Inferior parietal cortex (tissue), 1 donor: ENCODE results near the gene ZNF532.
"Not testable (repeated sequence)": the region's sequence is repeated elsewhere in the genome, so short reads cannot be mapped to it uniquely, and the experiment has no call there.

Experiments used
- DNase-seq: peaks from one replicate; pipeline ENCODE4 v3.0.0-alpha.2; 2016; ENCODE audit errors: extremely low spot score

ZNF532 gene

GRCh38 chr18:58901783-58902182, 37.1 kb downstream of the ZNF532 start:
- DNase-seq: no peak

GRCh38 chr18:58902961-58903360, 38.3 kb downstream of the ZNF532 start:
- no peak for DNase-seq

DNA sequence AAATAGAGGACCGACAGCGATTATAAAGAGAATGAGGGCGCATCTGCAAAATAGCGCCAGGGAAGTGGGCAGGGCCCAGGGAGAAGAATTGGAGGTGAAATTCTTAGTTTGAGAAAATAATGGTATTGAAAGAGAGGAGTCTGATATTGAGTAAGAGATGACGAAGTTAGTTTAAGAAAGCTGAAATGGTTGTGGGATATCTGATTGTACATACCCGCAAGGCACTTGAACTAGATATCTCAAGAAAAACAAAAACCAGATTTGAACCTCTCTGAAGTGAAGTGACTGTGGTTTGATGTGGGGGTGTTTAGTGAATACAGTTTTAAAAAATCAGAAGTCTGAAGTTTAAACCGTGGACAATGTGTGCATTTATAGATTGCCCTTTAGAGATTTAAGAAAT, 38.9 kb downstream of the ZNF532 start:
- no peak for DNase-seq

GRCh38 chr18:58905777-58906428, 41.2 kb downstream of the ZNF532 start:
- DNase-seq: no peak

GRCh38 chr18:58908006-58908405, 43.3 kb downstream of the ZNF532 start:
- no peak for DNase-seq

- DNase-seq: no peak
Observed at GRCh38 chr18:58909521-58909920, 44.8 kb downstream of the ZNF532 start.

- DNase-seq: no peak
Observed at GRCh38 chr18:58911241-58911640, 46.6 kb downstream of the ZNF532 start.

DNA sequence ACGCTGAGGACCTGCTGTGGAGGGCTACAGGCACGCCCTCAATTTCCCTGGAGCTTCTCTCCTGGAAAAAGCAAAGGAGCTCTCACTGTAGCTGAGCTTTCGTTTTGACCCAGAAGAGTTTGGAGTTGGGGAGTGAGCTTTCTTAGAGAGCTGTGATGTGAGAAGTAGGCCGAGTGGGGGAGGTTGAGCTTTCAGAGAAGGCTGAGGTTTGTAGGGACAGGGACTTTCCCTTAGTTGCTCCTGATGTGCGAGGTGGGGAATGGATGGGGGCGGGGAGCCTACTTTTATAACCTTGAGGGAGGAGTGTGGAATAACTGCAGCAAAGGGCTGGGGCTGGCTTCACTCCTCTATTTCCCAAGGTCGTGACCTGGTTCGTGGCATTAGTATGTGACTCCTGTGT, 47.1 kb downstream of the ZNF532 start:
- DNase-seq: no peak

DNA sequence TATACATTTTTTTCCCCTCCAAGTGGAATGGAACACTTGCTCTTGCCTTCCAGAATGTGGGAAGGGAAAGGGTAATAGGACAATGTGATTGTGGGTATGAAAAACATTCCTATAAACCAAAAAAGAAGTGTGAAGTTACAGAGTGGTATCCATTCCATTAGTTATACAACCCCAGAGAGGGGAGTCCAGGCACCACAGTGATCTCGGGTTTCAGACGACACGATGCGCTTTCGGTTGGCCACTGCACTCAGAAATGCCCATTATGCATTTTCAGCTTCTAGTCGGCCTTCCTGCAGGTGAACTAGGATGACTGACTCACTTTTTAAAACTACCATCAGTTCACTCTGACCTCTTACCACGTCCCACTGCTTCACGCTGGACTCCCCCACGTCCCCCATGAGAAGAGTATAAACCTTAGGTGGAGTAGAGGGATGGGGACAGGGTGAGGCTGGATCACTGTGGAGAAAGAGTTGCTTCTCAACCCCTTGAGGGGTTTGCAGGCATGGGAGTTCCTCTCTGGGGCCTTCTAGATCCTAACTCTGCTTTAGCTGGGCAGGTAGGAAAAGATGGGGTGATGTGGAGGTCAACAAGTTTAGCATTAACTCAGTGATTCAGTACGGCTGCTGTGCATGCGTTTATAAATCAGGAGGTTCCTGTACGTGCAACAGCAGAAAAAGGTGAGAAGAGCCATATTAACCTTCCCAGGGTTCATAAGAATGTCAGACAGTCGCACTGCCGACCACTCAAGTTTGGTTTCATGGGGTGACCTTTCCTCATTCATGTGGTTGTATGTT, 50.5 kb downstream of the ZNF532 start:
- no peak for DNase-seq

- DNase-seq: no peak
Observed at GRCh38 chr18:58915995-58916394, 51.3 kb downstream of the ZNF532 start.

GRCh38 chr18:58919934-58920333, 55.3 kb downstream of the ZNF532 start:
- not testable (repeated sequence) for DNase-seq

- no peak for DNase-seq
Observed at GRCh38 chr18:58922995-58923394, 58.3 kb downstream of the ZNF532 start.

DNA sequence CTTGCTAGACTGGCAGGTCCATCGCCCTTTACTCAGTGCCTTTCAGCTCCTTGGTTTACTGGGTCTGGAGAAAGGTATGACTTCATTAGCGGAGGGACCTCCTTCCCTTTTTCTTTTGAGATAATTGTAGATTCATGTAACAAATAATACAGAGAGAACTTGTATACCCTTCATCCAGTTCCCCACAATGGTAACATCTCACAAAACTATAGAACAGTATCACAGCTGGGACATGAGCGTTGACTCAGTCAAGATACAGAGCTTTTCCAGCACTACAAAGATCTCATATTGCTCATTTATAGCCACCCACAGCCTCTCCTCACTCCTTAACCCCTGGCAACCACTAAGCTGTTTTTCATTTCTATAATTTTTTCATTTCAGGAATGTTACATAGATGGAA, 59.8 kb downstream of the ZNF532 start:
- DNase-seq: no peak

DNA sequence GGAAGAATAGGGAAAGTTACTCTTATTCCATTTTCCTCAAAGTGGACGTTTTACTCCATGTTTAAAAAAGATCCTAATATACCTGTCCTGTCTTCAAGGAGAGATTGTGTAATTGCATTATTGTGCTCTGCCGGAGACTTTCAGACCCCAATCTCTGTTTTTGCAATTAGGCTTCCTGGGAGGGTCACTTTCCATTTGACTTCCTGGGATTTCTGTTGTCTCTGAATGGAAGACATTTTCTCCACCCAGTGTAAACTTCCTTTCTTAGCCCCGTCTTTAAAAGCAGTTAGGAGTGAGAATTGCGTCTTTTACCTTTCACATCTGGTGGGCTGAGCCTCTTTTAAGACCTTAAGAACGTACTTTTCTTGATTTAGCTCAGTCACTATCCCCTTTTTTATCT, 63.0 kb downstream of the ZNF532 start:
- DNase-seq: no peak

DNA sequence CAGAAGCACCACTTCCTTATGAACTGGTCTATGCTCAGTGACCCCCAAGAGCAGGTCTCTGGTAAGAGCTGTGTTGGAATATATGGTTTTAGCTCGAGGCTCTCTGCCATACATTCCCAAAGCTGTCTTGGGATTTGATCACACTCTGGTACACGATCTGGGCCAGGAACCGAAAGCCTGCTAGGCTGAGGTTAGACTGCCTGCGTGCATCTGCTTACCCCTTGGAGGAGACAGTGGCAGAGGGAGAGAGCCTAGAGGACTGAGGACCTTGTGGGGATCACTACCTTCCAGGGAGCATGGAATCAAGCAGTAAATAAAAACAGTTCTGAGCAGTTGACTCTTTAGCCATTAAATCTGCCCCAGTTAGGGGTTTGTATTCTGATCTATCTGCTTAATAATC, 63.7 kb downstream of the ZNF532 start:
- DNase-seq: no peak

DNA sequence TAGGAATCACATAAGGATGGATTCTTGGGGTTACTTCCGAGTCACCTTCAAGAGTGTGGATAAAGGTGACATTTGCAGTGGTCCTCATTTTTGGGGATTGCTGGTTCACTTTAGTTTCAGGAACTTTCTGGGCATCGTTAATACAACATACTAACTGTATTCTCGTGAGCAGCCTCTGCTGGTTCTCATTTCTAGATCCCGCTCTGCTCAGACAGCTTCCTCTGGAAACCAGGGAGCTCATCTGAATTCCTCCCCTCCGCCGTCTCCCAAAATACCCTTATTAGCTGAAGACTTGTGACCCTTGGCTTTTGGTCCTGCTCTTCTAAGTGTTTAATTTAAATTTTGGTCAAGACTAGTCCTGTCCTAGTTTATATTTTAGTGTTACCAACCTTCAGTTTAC, 64.5 kb downstream of the ZNF532 start:
- DNase-seq: no peak

DNA sequence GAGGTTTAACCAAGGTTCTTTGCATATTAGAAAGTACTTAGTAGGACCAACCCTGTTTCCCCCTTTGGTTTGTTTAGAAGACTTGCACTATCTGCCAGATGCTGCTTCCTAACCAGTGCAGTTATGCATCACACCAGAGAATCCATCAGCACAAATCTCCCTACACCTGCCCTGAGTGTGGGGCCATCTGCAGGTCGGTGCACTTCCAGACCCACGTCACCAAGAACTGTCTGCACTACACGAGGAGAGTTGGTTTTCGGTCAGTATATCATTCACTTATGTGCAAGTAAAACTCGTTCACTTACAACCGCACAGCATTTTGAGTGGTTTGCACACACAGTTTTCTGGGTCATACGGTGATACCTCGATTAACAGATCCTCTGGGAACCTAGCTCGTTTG, 69.7 kb downstream of the ZNF532 start:
- no peak for DNase-seq

GRCh38 chr18:58934933-58935577, 70.4 kb downstream of the ZNF532 start:
- DNase-seq: no peak

- no peak for DNase-seq
Observed at GRCh38 chr18:58937071-58937886, 72.6 kb downstream of the ZNF532 start.

DNA sequence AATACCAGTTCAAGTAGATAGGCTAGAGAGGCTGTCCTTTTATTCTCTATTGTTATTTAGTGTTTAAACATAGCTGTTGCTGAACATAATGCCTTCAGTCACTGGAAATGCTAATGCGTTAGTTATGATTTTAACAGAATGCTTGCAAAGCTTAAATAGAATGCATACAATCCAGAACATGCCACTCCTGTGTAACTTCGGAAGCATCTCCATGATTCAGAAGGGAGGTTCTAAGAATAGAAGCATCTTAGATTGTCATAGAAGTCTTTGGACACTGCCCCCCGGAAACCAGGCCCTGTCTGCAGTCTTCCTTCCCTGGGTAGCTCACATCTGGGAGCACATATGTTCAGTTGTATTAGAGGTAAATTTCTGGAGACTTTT, 73.2 kb downstream of the ZNF532 start:
- DNase-seq: no peak

DNA sequence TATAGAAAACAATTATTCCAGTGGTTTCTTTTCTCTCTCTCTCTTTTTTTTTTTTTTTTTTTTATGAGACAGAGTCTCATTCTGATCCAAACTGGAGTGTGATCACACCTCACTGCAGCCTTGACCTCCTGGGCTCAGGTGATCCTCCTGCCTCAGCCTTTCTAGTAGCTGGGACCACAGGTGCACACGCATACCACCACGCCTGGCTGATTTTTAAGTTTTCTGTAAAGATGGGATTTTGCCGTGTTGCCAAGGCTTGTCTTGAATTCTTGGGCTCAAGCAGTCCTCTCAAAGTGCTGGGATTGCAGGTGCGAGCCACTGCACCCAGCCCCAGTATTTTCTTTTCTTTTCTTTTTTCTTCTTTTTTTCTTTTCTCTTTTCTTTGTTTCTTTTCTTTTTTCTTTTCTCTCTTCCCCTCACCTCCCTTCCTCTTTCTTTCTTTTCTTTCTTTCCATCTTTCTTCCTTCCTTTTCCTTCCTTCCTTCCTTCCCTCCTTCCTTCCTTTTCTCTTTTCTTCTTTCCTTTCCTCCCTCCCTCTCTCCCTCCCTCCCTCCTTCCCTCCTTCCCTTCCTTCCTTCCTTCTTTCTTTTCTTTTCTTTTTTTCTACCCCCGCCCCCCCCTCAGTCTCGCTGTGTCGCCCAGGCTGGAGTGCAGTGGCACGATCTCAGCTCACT, 76.9 kb downstream of the ZNF532 start:
- DNase-seq: no peak

DNA sequence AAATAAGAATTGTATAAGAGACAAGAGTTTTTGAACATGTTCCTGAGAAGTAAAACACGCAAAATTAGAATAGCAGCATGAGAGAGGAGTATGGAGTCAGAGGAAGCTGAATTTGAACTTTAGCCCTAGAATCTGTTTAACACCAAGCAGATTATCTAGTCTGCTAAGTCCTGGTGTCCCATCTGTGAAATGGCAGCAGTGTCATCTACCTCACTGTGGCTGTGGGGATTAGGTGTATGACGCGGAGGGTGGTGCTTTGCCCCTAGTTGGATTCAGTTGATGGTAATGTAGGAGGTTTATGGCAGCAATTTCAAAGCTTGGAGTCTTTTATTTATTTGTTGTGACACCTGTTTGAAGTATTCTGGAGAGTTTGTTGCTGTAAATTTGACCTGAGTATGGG, 79.2 kb downstream of the ZNF532 start:
- DNase-seq: no peak
